HG03097 (cell line): Measurements from ENCODE around the gene PCDHGA6.
A peak's percentile ranks its signal among the peaks of the same experiment; 100 is the strongest.
"Not testable (repeated sequence)": the region's sequence is repeated elsewhere in the genome, so short reads cannot be mapped to it uniquely, and the experiment has no call there.

Experiments
- ATAC-seq: cut with Tn5 transposase; IDR thresholded peaks from one replicate; pipeline ENCODE4 v1.9.1; 2021; ENCODE audit not compliant: unreplicated experiment, low FRiP score

The PCDHGA6 gene

DNA sequence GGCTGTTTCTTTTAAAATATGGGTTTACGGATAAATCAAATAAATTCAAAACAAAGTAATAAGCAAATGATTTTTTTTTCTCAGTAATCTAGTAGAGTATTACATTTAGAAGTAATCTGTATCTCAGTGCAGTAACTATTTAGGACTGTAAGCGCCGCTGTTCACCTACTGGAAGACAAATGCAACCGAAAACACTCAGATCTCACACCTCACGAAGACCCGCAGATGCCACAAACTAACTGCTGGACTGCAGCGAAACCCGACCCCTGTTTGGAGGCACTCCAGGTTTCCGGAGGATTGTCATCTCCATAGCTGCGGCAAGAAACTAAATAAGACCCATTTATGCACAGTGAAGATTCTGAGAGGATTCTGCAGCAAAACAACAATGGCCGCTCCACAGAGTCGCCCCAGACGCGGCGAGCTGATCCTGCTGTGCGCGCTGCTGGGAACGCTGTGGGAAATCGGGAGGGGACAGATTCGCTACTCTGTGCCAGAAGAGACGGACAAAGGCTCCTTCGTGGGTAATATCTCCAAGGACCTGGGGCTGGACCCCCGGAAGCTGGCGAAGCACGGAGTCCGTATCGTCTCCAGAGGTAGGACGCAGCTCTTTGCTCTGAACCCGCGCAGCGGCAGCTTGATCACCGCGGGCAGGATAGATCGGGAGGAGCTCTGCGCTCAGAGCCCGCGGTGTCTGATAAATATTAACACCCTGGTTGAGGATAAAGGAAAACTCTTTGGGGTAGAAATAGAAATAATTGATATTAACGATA, 18.9 kb downstream of the PCDHGA6 start, which contains the start of gene PCDHGA8:
PCDHGA8 (plus strand) TSS at position 205 of the 770 bp plus-strand sequence; CDS start at position 386, 181 bp downstream.
- ATAC-seq = no peak

GRCh38 chr5:141393267-141393666, 19.6 kb downstream of the PCDHGA6 start:
- ATAC-seq = no peak

GRCh38 chr5:141394401-141395187, 20.9 kb downstream of the PCDHGA6 start:
- not testable (repeated sequence) for ATAC-seq

- ATAC-seq = not testable (repeated sequence)
Measured at GRCh38 chr5:141397756-141398551, 24.3 kb downstream of the PCDHGA6 start, which contains the start of gene PCDHGB5. PCDHGB5 (plus strand) TSS chr5:141397947; CDS start chr5:141398128, 181 bp downstream.

DNA sequence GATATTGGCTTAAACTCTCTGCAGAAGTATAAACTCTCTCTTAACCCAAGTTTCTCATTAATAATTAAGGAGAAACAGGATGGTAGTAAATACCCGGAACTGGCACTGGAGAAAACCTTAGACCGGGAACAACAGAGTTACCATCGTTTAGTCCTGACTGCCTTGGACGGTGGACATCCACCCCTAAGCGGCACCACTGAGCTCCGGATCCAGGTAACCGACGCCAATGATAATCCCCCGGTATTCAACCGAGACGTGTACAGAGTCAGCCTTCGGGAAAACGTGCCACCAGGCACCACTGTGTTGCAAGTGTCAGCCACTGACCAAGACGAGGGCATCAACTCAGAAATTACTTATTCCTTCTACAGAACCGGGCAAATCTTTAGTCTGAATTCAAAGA, 24.9 kb downstream of the PCDHGA6 start:
- ATAC-seq = no peak

- ATAC-seq = no peak
Measured at GRCh38 chr5:141399555-141400258, 26.0 kb downstream of the PCDHGA6 start.

DNA sequence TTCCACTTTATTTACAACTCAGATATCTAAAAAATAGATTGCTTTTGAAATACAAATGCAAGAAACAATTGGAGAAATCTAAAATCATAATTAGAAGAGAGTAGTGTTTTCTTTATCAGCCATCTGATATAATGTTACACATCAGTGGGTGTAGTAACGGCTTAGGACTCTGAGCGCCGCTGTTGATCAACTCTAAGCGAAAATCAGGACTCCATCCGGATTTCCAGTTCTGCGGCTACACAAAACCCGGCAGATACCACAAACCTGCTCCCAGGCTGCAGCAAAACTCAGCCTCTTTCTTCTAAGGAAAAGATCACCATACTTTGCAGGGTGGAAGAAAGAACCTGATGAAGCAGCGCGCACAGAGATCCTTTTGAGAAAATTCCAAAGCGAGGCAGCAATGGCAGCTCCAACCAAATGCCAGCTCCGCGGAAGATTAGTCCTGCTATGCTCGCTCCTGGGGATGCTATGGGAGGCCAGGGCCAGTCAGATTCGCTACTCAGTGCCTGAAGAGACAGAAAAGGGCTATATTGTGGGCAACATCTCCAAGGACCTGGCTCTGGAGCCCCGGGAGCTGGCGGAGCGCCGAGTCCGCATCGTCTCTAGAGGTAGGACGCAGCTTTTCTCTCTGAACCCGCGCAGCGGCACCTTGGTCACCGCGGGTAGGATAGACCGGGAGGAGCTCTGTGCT, 29.0 kb downstream of the PCDHGA6 start, which contains the start of gene PCDHGA9:
PCDHGA9 (plus strand) TSS at position 226 of the 691 bp plus-strand sequence; CDS start at position 401, 175 bp downstream.
- no peak for ATAC-seq

GRCh38 chr5:141403387-141403786, 29.7 kb downstream of the PCDHGA6 start:
- no peak for ATAC-seq

GRCh38 chr5:141407790-141408505, 34.3 kb downstream of the PCDHGA6 start, which contains the start of gene PCDHGB6:
PCDHGB6 (plus strand) TSS chr5:141408021; CDS start chr5:141408203, 182 bp downstream.
- not testable (repeated sequence) for ATAC-seq

GRCh38 chr5:141409598-141410306, 36.1 kb downstream of the PCDHGA6 start:
- ATAC-seq = no peak

DNA sequence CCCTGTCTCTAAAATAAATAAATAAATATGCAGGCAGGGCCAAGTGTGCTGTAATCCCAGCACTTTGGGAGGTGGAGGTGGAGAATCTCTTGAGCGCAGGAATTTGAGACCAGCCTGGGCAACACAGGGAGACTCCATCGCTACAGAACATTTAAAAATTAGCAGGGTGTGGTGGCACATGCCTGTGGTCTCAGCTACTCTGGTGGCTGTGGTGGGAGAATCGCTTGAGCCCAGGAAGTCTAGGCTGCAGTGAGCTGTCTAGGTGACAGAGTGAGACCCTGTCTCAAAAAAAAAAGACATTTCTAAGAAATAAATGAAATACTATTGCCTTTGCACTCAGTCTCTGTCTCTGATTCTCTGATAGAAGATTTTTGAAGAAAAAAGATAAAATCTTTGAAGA, 37.9 kb downstream of the PCDHGA6 start:
- ATAC-seq = no peak

DNA sequence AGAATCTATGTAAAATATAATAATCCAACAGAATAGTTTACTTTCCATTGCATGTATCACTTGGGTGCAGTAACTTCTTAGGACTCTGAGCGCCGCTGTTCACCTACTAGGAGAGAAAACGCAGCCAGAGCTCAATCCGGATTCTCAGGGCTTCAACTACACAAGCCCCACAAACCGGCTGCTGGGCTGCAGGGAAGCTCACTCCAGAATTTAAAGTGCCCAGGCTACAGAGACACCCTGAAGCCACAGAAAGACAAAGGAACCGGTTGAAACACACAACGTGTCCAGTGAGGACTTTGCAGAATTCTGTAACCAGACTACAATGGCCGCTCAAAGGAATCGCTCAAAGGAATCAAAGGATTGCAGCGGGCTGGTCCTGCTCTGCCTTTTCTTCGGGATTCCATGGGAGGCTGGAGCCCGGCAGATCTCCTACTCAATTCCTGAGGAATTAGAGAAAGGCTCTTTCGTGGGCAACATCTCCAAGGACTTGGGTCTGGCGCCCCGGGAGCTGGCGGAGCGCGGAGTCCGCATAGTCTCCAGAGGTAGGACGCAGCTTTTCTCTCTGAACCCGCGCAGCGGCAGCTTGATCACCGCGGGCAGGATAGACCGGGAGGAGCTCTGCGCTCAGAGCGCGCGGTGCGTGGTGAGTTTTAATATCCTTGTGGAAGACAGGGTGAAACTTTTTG, 39.3 kb downstream of the PCDHGA6 start, which contains the start of gene PCDHGA10:
PCDHGA10 (plus strand) TSS at position 134 of the 686 bp plus-strand sequence; CDS start at position 323, 189 bp downstream.
- no peak for ATAC-seq

GRCh38 chr5:141413540-141414069, 39.9 kb downstream of the PCDHGA6 start:
- ATAC-seq = no peak

GRCh38 chr5:141414548-141415274, 41.0 kb downstream of the PCDHGA6 start:
- not testable (repeated sequence) for ATAC-seq

- not testable (repeated sequence) for ATAC-seq
Measured at GRCh38 chr5:141415275-141415618, 41.6 kb downstream of the PCDHGA6 start.

DNA sequence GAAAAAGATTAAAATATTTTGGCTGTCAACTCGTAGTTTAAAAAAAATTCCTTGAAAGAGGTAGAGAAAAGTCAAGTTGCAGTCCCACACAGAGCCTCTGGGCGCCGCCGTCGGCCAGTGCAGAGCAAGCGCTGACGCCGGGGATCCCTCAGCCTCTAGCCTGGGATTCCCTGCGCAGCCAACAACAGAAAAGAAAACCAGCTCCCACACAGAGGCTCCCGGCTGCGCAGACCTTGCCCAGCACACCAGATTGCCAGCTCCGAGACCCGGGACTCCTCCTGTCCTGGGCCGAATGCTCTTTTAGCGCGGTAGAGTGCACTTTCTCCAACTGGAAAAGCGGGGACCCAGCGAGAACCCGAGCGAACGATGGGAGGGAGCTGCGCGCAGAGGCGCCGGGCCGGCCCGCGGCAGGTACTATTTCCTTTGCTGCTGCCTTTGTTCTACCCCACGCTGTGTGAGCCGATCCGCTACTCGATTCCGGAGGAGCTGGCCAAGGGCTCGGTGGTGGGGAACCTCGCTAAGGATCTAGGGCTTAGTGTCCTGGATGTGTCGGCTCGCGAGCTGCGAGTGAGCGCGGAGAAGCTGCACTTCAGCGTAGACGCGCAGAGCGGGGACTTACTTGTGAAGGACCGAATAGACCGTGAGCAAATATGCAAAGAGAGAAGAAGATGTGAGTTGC, 43.9 kb downstream of the PCDHGA6 start, which contains the start of gene PCDHGB7:
PCDHGB7 (plus strand) TSS at position 184 of the 679 bp plus-strand sequence; CDS start at position 367, 183 bp downstream.
- peak; percentile 70 for ATAC-seq
